Neural cell (in vitro differentiated cells): ENCODE data around the gene ALDOC.

Source experiments
- CTCF ChIP-seq: fragments of 450-650 bp; IDR thresholded peaks from 2 replicates; pipeline ENCODE4 v1.5.1; 2014; ENCODE audit warnings: antibody characterized with exemption, mild to moderate bottlenecking, moderate library complexity; ENCODE audit not compliant: poor library complexity, severe bottlenecking
- POLR2AphosphoS5 ChIP-seq: IDR thresholded peaks from 2 replicates; pipeline ENCODE4 v1.6.1; 2012
- RAD21 ChIP-seq: fragments of 450-650 bp; conservative IDR thresholded peaks from 2 replicates; pipeline ENCODE4 v1.6.1; 2014; ENCODE audit warnings: antibody characterized with exemption, mild to moderate bottlenecking, moderate library complexity

- TF ChIP-seq CTCF (no peak), RAD21 (no peak), POLR2AphosphoS5 (no peak)
Measured at GRCh38 chr17:28563475-28563874, 13.2 kb downstream of the ALDOC start.
